Measurements from ENCODE around the gene GADL1.

DNA sequence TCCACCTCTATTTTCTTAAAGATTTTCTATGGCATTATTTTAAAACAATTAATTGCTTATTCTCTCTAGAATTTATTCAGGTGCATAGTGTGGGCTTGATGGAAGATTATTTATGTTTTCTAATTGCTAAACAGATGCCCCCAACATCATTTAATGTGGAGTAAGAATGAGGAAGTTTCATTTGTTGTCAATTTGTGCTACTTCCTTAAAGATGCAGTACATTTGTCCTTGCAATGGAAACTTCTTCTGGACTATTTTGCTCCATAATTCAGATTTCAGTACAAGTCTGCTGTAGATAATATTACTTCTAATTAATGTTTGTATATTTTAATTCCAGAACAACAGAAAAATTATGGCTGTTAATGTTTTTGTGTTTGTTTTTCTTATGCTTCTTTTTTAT is 183.3 kb downstream of the GADL1 start:
- TF ChIP-seq, protein P1, sequence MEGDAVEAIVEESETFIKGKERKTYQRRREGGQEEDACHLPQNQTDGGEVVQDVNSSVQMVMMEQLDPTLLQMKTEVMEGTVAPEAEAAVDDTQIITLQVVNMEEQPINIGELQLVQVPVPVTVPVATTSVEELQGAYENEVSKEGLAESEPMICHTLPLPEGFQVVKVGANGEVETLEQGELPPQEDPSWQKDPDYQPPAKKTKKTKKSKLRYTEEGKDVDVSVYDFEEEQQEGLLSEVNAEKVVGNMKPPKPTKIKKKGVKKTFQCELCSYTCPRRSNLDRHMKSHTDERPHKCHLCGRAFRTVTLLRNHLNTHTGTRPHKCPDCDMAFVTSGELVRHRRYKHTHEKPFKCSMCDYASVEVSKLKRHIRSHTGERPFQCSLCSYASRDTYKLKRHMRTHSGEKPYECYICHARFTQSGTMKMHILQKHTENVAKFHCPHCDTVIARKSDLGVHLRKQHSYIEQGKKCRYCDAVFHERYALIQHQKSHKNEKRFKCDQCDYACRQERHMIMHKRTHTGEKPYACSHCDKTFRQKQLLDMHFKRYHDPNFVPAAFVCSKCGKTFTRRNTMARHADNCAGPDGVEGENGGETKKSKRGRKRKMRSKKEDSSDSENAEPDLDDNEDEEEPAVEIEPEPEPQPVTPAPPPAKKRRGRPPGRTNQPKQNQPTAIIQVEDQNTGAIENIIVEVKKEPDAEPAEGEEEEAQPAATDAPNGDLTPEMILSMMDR (IDR thresholded peaks at IDR 0.05; ENCODE audit: low read depth, low read length, poor library complexity, severe bottlenecking), result no peak
- no peak for TF ChIP-seq EZH2phosphoT487 (IDR thresholded peaks at IDR 0.05; ENCODE audit: borderline replicate concordance, low read length)

Measured in DOHH2 (cell line).